Measurements from ENCODE around the gene AQP6. TPM values are rescaled to one million over a fixed set of nuclear protein-coding genes. Genes with fewer than 3 reads are reported as not detected.

AQP6 gene
- total and polyA plus RNA-seq, 10 of the 15 experiments (the other 5 are each of a cell fraction or from before 2014, with no cell fraction given): not detected

DNA sequence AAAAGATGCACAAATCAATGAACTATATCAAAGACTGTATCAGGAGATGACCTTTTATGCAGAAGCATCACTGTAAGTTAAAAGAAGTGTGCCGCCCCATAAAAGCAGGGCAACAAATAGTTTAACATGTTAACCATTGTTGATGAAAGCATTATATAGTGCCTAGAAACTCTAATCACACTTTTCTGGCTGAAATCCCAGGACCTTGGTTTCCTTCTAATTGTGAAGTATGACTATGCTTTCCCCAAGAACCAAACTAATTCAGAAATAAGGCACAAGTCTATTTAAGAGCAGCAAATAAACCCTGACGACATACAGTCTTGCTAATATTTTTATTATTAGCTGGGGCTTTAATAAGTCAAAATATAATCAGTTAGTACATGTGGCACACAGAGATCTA is 30.8 kb downstream of the AQP6 start (continued):
- no peak for TF ChIP-seq E4F1 (IDR thresholded peaks at IDR 0.05; ENCODE audit: borderline replicate concordance, partially characterized antibody)
- TF ChIP-seq HCFC1 (IDR thresholded peaks at IDR 0.05; ENCODE audit: low read length): no peak
- TF ChIP-seq HDGF (IDR thresholded peaks at IDR 0.05): no peak

DNA sequence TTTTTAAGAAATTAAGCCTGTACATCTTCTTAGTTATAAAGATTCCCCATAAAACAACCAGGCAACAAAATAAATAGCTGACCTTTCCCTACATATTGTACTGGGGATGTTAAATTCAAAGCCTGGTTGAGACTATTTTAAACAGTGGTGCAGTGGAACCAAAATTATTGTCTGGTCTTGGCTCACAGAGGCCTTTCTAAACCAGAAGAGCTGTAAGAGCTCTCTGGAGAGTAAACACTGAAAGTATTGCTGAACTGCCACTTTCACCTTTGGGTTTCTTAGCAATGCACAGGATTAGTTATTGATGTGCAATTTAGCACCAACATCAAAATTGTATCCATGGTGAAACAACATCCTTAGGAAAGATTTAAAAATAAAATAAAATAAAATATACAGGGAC is 31.9 kb downstream of the AQP6 start:
- Histone ChIP-seq H3K36me3 (ENCODE audit: control insufficient read depth in 2 of 2, insufficient read depth in 2 of 2, low read length in 1 of 2) (peaks cover 7 to 33% of the 10 kb centered on the region in 2 experiments; a peak in 3 of 4 replicates), H4K20me1 (ENCODE audit: control insufficient read depth, insufficient read depth) (no peaks in the 10 kb centered on the region), H3K27ac (ENCODE audit: control insufficient read depth, insufficient read depth) (no peak overlapping the region), H3K79me2 (ENCODE audit: control insufficient read depth, insufficient read depth, low read length) (peaks cover 10% of the 10 kb centered on the region), H3K4me2 (ENCODE audit: control insufficient read depth, insufficient read depth) (no peak overlapping the region), H3K9ac (ENCODE audit: control insufficient read depth, insufficient read depth, low read length) (no peak overlapping the region), H3K4me1 (ENCODE audit: control insufficient read depth, insufficient read depth, low read length) (peaks cover 10% of the 10 kb centered on the region; the same call in 1 of the 2 replicates), H3K9me3 (replicated peaks; ENCODE audit: control insufficient read depth, insufficient read depth, low read length) (no peaks in the 10 kb centered on the region), H3K4me3 (no peak overlapping the region), H3K27me3 (replicated peaks in 1 of 2; ENCODE audit: control insufficient read depth in 2 of 2, insufficient read depth in 2 of 2, low read length in 1 of 2) (no peaks in the 10 kb centered on the region), H2AFZ (ENCODE audit: control insufficient read depth, low read depth, low read length) (no peak overlapping the region)
- DNase-seq (ENCODE audit: low read depth, low spot score) (no peak), FAIRE-seq (no peak), ATAC-seq (no peak)
- ChIA-PET SMC1A (ENCODE audit: uncharacterized antibody, unreplicated experiment) (interaction anchor here (2.7 kb wide), 1 partner anchor 9 kb away, joined by 9 read pairs; no protein-coding TSS in a partner anchor), CTCF (interaction anchor here (1.2 to 1.4 kb wide), 4 partner anchors 13 to 70 kb away, joined by 4 to 7 read pairs (median 4); no protein-coding TSS in a partner anchor), RAD21 (ENCODE audit: unreplicated experiment) (no interaction called here), POLR2A (interaction anchor here (1.2 kb wide), 1 partner anchor 9 kb away, joined by 4 read pairs; no protein-coding TSS in a partner anchor)
- intact Hi-C loops (cut with micrococcal nuclease; ENCODE audit: unreplicated experiment) (no loop called here), in situ Hi-C loops (cut with MboI) (no loop called here)
- TF ChIP-seq STAT1 (conservative IDR thresholded peaks at IDR 0.05) (no peak), TCF12 (IDR thresholded peaks at IDR 0.05; ENCODE audit: low read depth, low read length) (no peak), E4F1 (IDR thresholded peaks at IDR 0.05; ENCODE audit: borderline replicate concordance, partially characterized antibody) (no peak), PAX8 (IDR thresholded peaks at IDR 0.05) (no peak), PBX3 (IDR thresholded peaks at IDR 0.05; ENCODE audit: insufficient replicate concordance, low read depth, low read length) (no peak), BRCA1 (IDR thresholded peaks at IDR 0.05; ENCODE audit: low read depth, low read length) (no peak), NR2C2 (IDR thresholded peaks at IDR 0.05; ENCODE audit: borderline replicate concordance, control insufficient read depth, insufficient read length, low read depth) (no peak)
- TF ChIP-seq, protein P1, sequence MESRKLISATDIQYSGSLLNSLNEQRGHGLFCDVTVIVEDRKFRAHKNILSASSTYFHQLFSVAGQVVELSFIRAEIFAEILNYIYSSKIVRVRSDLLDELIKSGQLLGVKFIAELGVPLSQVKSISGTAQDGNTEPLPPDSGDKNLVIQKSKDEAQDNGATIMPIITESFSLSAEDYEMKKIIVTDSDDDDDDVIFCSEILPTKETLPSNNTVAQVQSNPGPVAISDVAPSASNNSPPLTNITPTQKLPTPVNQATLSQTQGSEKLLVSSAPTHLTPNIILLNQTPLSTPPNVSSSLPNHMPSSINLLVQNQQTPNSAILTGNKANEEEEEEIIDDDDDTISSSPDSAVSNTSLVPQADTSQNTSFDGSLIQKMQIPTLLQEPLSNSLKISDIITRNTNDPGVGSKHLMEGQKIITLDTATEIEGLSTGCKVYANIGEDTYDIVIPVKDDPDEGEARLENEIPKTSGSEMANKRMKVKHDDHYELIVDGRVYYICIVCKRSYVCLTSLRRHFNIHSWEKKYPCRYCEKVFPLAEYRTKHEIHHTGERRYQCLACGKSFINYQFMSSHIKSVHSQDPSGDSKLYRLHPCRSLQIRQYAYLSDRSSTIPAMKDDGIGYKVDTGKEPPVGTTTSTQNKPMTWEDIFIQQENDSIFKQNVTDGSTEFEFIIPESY (IDR thresholded peaks at IDR 0.05): no peak
- no TSS peak for BruUV-seq (replicated peaks)
